PFSK-1 (cell line): Measurements from ENCODE around the gene GALNT18.

Source experiments
- FOXP2 ChIP-seq: optimal IDR thresholded peaks from 2 replicates; pipeline ENCODE3; 2011; ENCODE audit warnings: borderline replicate concordance, control low read depth, inconsistent platforms; ENCODE audit not compliant: insufficient read depth; ENCODE audit errors: extremely low read length, extremely low read depth
- POLR2AphosphoS5 ChIP-seq: IDR thresholded peaks from 2 replicates; pipeline ENCODE4 v1.6.1; 2012; ENCODE audit warnings: low read depth, mild to moderate bottlenecking, control low read depth, low read length, moderate library complexity
- REST ChIP-seq, 2 experiments: IDR thresholded peaks; 2 replicates each; pipeline versions ENCODE4 v1.6.1 to v1.8.0; 2011 to 2012; ENCODE audit warnings: low read depth in 2 of 2, low read length in 2 of 2, control low read depth in 1 of 2, inconsistent platforms in 1 of 2, mild to moderate bottlenecking in 1 of 2, moderate library complexity in 1 of 2; ENCODE audit not compliant: insufficient read depth in 1 of 2
- SIN3A ChIP-seq: IDR thresholded peaks from 2 replicates; pipeline ENCODE4 v1.6.1; 2012; ENCODE audit warnings: mild to moderate bottlenecking, low read length, moderate library complexity, borderline replicate concordance; ENCODE audit not compliant: insufficient read depth
- TAF1 ChIP-seq: IDR thresholded peaks from 2 replicates; pipeline ENCODE4 v1.6.1; 2012; ENCODE audit warnings: low read length, control low read depth, borderline replicate concordance; ENCODE audit not compliant: insufficient read depth

Gene GALNT18

DNA sequence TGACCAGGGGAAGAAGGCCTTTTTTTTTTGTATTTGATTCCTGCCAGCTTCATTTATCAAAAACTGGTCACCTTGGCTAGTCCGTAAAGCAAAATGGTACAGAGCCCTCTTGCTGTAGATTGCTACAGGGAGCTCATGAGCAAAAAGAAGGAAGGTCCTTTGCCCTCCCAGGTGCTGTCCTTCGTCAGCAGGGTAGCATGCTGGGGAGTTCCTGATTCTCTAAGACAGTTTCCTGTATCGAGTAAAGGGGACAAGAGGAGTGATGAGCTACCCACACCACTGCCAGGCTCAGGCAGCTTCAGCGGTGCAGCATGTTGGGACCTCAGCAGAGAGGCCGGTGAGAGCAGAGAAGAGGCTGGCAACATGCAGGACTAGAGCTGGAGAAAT, 200.9 kb downstream of the GALNT18 start:
- TF ChIP-seq POLR2AphosphoS5 (no peak), FOXP2 (no peak), REST (IDR thresholded peaks at IDR 0.05; ENCODE audit: insufficient read depth in 1 of 2, low read depth in 2 of 2, low read length in 2 of 2) (no peak), TAF1 (no peak), SIN3A (no peak)

- TF ChIP-seq FOXP2, result no peak
- TF ChIP-seq TAF1, result no peak
- no peak for TF ChIP-seq POLR2AphosphoS5
- TF ChIP-seq REST (IDR thresholded peaks at IDR 0.05; ENCODE audit: insufficient read depth in 1 of 2, low read depth in 2 of 2, low read length in 2 of 2), result no peak
- no peak for TF ChIP-seq SIN3A
These were observed 201.5 kb downstream of the GALNT18 start for GRCh38 chr11:11420191-11420898.

GRCh38 chr11:11419747-11420146, 202.1 kb downstream of the GALNT18 start:
- TF ChIP-seq POLR2AphosphoS5 (no peak), TAF1 (no peak), FOXP2 (no peak), SIN3A (no peak), REST (IDR thresholded peaks at IDR 0.05; ENCODE audit: insufficient read depth in 1 of 2, low read depth in 2 of 2, low read length in 2 of 2) (no peak)

- no peak for TF ChIP-seq POLR2AphosphoS5
- no peak for TF ChIP-seq SIN3A
- TF ChIP-seq TAF1, result no peak
- no peak for TF ChIP-seq REST (IDR thresholded peaks at IDR 0.05; ENCODE audit: insufficient read depth in 1 of 2, low read depth in 2 of 2, low read length in 2 of 2)
- TF ChIP-seq FOXP2, result no peak
These were observed 204.9 kb downstream of the GALNT18 start for GRCh38 chr11:11416917-11417316.

DNA sequence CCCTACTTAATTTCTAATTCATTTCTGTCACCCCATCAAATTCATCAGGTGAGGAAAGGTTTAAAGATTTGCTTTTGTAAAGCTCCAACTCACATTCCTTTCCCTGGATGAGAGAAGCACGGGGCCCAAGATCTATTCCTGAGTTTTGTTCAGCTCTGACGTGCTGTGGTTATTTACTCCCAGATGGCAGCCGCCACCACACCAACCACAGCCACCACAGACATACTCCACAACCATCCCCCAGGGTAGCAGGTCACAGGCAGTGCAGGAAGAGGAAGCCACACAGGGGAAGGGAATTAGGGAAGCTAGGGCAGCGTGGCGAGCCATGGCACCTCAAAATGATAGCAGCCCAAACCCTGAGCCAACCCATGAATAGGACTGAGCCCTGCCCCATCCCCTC, 205.3 kb downstream of the GALNT18 start:
- peak; percentile 40 for TF ChIP-seq FOXP2
- TF ChIP-seq SIN3A, result no peak
- no peak for TF ChIP-seq POLR2AphosphoS5
